ENCODE data around the gene MTMR10. TPM values are rescaled to one million over a fixed set of nuclear protein-coding genes. Genes with fewer than 3 reads are reported as not detected.

MTMR10 gene
- polyA plus RNA-seq, 1 donor from 2014 or later: 2.3 TPM

- Histone ChIP-seq H3K9me2 (ENCODE audit: insufficient read depth, low read length) (no peaks in the 10 kb centered on the region), H3K27me3 (ENCODE audit: insufficient read depth, low read depth, low read length) (no peaks in the 10 kb centered on the region), H3F3A (ENCODE audit: insufficient read depth, low read length, poor library complexity, severe bottlenecking) (no peaks in the 10 kb centered on the region), H3K4me3 (ENCODE audit: low read length) (no peak overlapping the region), H3K4me2 (ENCODE audit: low read length) (no peak overlapping the region), H3K9me3 (ENCODE audit: low read length) (no peaks in the 10 kb centered on the region), H3K27ac (ENCODE audit: low read length) (no peak overlapping the region), H3K79me2 (replicated peaks; ENCODE audit: insufficient read depth, low read length) (no peaks in the 10 kb centered on the region), H4K20me1 (ENCODE audit: insufficient read depth) (no peaks in the 10 kb centered on the region), H3K36me3 (ENCODE audit: insufficient read depth, low read length) (peaks cover 11% of the 10 kb centered on the region), H3K9ac (ENCODE audit: low read length) (no peak overlapping the region), H2AFZ (ENCODE audit: low read depth, low read length) (no peak overlapping the region)
- TF ChIP-seq SMC3 (conservative IDR thresholded peaks at IDR 0.05; ENCODE audit: poor library complexity): no peak
- TF ChIP-seq CTCF (IDR thresholded peaks at IDR 0.05; ENCODE audit: poor library complexity, severe bottlenecking): no peak
- TF ChIP-seq MXI1 (conservative IDR thresholded peaks at IDR 0.05; ENCODE audit: poor library complexity, severe bottlenecking): no peak
- TF ChIP-seq POLR2AphosphoS5 (IDR thresholded peaks at IDR 0.05): no peak
- TF ChIP-seq RAD21 (conservative IDR thresholded peaks at IDR 0.05): no peak
- TF ChIP-seq REST (IDR thresholded peaks at IDR 0.05; ENCODE audit: borderline replicate concordance): no peak
Measured at GRCh38 chr15:30929064-30929669, 62.3 kb downstream of the MTMR10 start.

- no peak overlapping the region for H3K27ac ChIP-seq (ENCODE audit: low read length)
- H3K27me3 ChIP-seq (ENCODE audit: insufficient read depth, low read depth, low read length): no peaks in the 10 kb centered on the region
- no peaks in the 10 kb centered on the region for H3F3A ChIP-seq (ENCODE audit: insufficient read depth, low read length, poor library complexity, severe bottlenecking)
- H4K20me1 ChIP-seq (ENCODE audit: insufficient read depth): no peaks in the 10 kb centered on the region
- no peak for TF ChIP-seq CTCF (IDR thresholded peaks at IDR 0.05; ENCODE audit: poor library complexity, severe bottlenecking)
- no peak for TF ChIP-seq MXI1 (conservative IDR thresholded peaks at IDR 0.05; ENCODE audit: poor library complexity, severe bottlenecking)
- no peak for TF ChIP-seq EP300 (conservative IDR thresholded peaks at IDR 0.05; ENCODE audit: poor library complexity, severe bottlenecking)
- no peak for TF ChIP-seq EZH2 (IDR thresholded peaks at IDR 0.05; ENCODE audit: borderline replicate concordance, insufficient read depth, low read length, poor library complexity, severe bottlenecking)
- no peak for TF ChIP-seq TAF1 (IDR thresholded peaks at IDR 0.05; ENCODE audit: low read depth)
- TF ChIP-seq POLR2AphosphoS5 (IDR thresholded peaks at IDR 0.05): no peak
- TF ChIP-seq REST (IDR thresholded peaks at IDR 0.05; ENCODE audit: borderline replicate concordance): no peak
- no peak for TF ChIP-seq RAD21 (conservative IDR thresholded peaks at IDR 0.05)
- no peaks in the 10 kb centered on the region for H3K9me2 ChIP-seq (ENCODE audit: insufficient read depth, low read length)
- H3K36me3 ChIP-seq (ENCODE audit: insufficient read depth, low read length): peaks cover 11% of the 10 kb centered on the region
- H2AFZ ChIP-seq (ENCODE audit: low read depth, low read length): no peak overlapping the region
- no peak overlapping the region for H3K4me2 ChIP-seq (ENCODE audit: low read length)
- H3K79me2 ChIP-seq (replicated peaks; ENCODE audit: insufficient read depth, low read length): no peaks in the 10 kb centered on the region
- H3K4me3 ChIP-seq (ENCODE audit: low read length): no peak overlapping the region
- no peak overlapping the region for H3K9ac ChIP-seq (ENCODE audit: low read length)
- H3K9me3 ChIP-seq (ENCODE audit: low read length): no peaks in the 10 kb centered on the region
Measured at GRCh38 chr15:30928076-30928475, 63.4 kb downstream of the MTMR10 start.

Data from neural cell (in vitro differentiated cells).